ENCODE results near the gene RPAP2.

RPAP2 gene

GRCh38 chr1:92443893-92444292 is 145.0 kb downstream of the RPAP2 start:
- H3K9ac ChIP-seq = no peak overlapping the region
- H3K36me3 ChIP-seq (ENCODE audit: insufficient read depth) = no peaks in the 10 kb centered on the region
- no peak overlapping the region for H3K4me2 ChIP-seq
- no peaks in the 10 kb centered on the region for H4K20me1 ChIP-seq (ENCODE audit: insufficient read depth)
- H3K27ac ChIP-seq = no peak overlapping the region
- no peaks in the 10 kb centered on the region for H3K79me2 ChIP-seq (ENCODE audit: insufficient read depth, low read depth)
- H2AFZ ChIP-seq (ENCODE audit: low read depth) = no peak overlapping the region
- no peak for TF ChIP-seq CTCF (conservative IDR thresholded peaks at IDR 0.05; ENCODE audit: low read depth, low read length)
- H3K4me1 ChIP-seq (ENCODE audit: low read depth, poor library complexity, severe bottlenecking) = no peaks in the 10 kb centered on the region
- H3K27me3 ChIP-seq (ENCODE audit: insufficient read depth, low read depth) = no peaks in the 10 kb centered on the region
- no peak overlapping the region for H3K4me3 ChIP-seq (IDR thresholded peaks at IDR 0.05; ENCODE audit: insufficient read depth, low read depth, low read length)

- H3K4me2 ChIP-seq = no peak overlapping the region
- H3K36me3 ChIP-seq (ENCODE audit: insufficient read depth) = no peaks in the 10 kb centered on the region
- H3K4me3 ChIP-seq (IDR thresholded peaks at IDR 0.05; ENCODE audit: insufficient read depth, low read depth, low read length) = no peak overlapping the region
- no peak for TF ChIP-seq CTCF (conservative IDR thresholded peaks at IDR 0.05; ENCODE audit: low read depth, low read length)
- H3K79me2 ChIP-seq (ENCODE audit: insufficient read depth, low read depth) = no peaks in the 10 kb centered on the region
- no peak overlapping the region for H3K27ac ChIP-seq
- H3K4me1 ChIP-seq (ENCODE audit: low read depth, poor library complexity, severe bottlenecking) = no peaks in the 10 kb centered on the region
- H3K27me3 ChIP-seq (ENCODE audit: insufficient read depth, low read depth) = no peaks in the 10 kb centered on the region
- no peak overlapping the region for H3K9ac ChIP-seq
- H2AFZ ChIP-seq (ENCODE audit: low read depth) = no peak overlapping the region
- H4K20me1 ChIP-seq (ENCODE audit: insufficient read depth) = no peaks in the 10 kb centered on the region
Measured at GRCh38 chr1:92444351-92444750, 145.5 kb downstream of the RPAP2 start.

- Histone ChIP-seq H4K20me1 (ENCODE audit: insufficient read depth) (no peaks in the 10 kb centered on the region), H3K9ac (no peak overlapping the region)
Measured at GRCh38 chr1:92445865-92446264, 147.0 kb downstream of the RPAP2 start.

GRCh38 chr1:92446546-92446945 is 147.7 kb downstream of the RPAP2 start:
- Histone ChIP-seq H3K4me1 (ENCODE audit: low read depth, poor library complexity, severe bottlenecking) (no peaks in the 10 kb centered on the region), H2AFZ (ENCODE audit: low read depth) (no peak overlapping the region), H3K4me3 (IDR thresholded peaks at IDR 0.05; ENCODE audit: insufficient read depth, low read depth, low read length) (no peak overlapping the region), H3K36me3 (ENCODE audit: insufficient read depth) (no peaks in the 10 kb centered on the region), H3K27me3 (ENCODE audit: insufficient read depth, low read depth) (no peaks in the 10 kb centered on the region), H3K9ac (no peak overlapping the region), H3K4me2 (no peak overlapping the region), H4K20me1 (ENCODE audit: insufficient read depth) (no peaks in the 10 kb centered on the region), H3K27ac (no peak overlapping the region), H3K79me2 (ENCODE audit: insufficient read depth, low read depth) (no peaks in the 10 kb centered on the region)
- TF ChIP-seq CTCF (conservative IDR thresholded peaks at IDR 0.05; ENCODE audit: low read depth, low read length) = no peak

More at GRCh38 chr1:92445865-92446264, 147.0 kb downstream of the RPAP2 start:
- no peak for TF ChIP-seq CTCF (conservative IDR thresholded peaks at IDR 0.05; ENCODE audit: low read depth, low read length)
- H3K4me3 ChIP-seq (IDR thresholded peaks at IDR 0.05; ENCODE audit: insufficient read depth, low read depth, low read length) = no peak overlapping the region
- H2AFZ ChIP-seq (ENCODE audit: low read depth) = no peak overlapping the region
- H3K4me2 ChIP-seq = no peak overlapping the region
- H3K27ac ChIP-seq = no peak overlapping the region
- no peaks in the 10 kb centered on the region for H3K79me2 ChIP-seq (ENCODE audit: insufficient read depth, low read depth)
- H3K27me3 ChIP-seq (ENCODE audit: insufficient read depth, low read depth) = no peaks in the 10 kb centered on the region
- no peaks in the 10 kb centered on the region for H3K4me1 ChIP-seq (ENCODE audit: low read depth, poor library complexity, severe bottlenecking)
- H3K36me3 ChIP-seq (ENCODE audit: insufficient read depth) = no peaks in the 10 kb centered on the region

Data from KMS-11 (cell line).